Neuronal stem cell (in vitro differentiated cells): Measurements from ENCODE around the gene SEC24D.

ENCODE experiments used
- DNase-seq: peaks from one replicate; pipeline ENCODE4 v3.0.0-alpha.2; 2013; ENCODE audit warnings: low spot score
- H2AFZ ChIP-seq: one replicate; pipeline ENCODE4 v1.6.1; 2013; ENCODE audit warnings: mild to moderate bottlenecking, low read length, inconsistent platforms
- H2AK5ac ChIP-seq: 2 replicates; pipeline ENCODE4 v1.6.1; 2013; ENCODE audit warnings: low read depth, mild to moderate bottlenecking, inconsistent platforms, low read length, moderate library complexity, mixed read lengths
- H2BK120ac ChIP-seq: 2 replicates; pipeline ENCODE4 v1.6.1; 2013; ENCODE audit warnings: low read depth, mild to moderate bottlenecking, inconsistent platforms, low read length, moderate library complexity, mixed read lengths
- H2BK12ac ChIP-seq: one replicate; pipeline ENCODE4 v1.6.1; 2013; ENCODE audit warnings: low read length, inconsistent platforms
- H2BK15ac ChIP-seq: 2 replicates; pipeline ENCODE4 v1.6.1; 2013; ENCODE audit warnings: mild to moderate bottlenecking, low read length, inconsistent platforms, mixed read lengths
- H2BK5ac ChIP-seq: one replicate; pipeline ENCODE4 v1.6.1; 2013; ENCODE audit warnings: inconsistent platforms, mild to moderate bottlenecking, low read length, moderate library complexity
- H3K14ac ChIP-seq: one replicate; pipeline ENCODE4 v1.6.1; 2013; ENCODE audit warnings: low read length, inconsistent platforms
- H3K18ac ChIP-seq: 2 replicates; pipeline ENCODE4 v1.6.1; 2013; ENCODE audit warnings: low read length, inconsistent platforms
- H3K23ac ChIP-seq: 2 replicates; pipeline ENCODE4 v1.6.1; 2013; ENCODE audit warnings: low read depth, mild to moderate bottlenecking, mixed read lengths, low read length, inconsistent platforms; ENCODE audit not compliant: poor library complexity
- H3K27ac ChIP-seq: replicated peaks from 3 replicates; pipeline ENCODE4 v1.5.1; 2013; ENCODE audit warnings: low read length, inconsistent platforms
- H3K27me3 ChIP-seq, 3 experiments: 2 replicates each; pipeline ENCODE4 v1.6.1; 2013; ENCODE audit warnings: low read length in 3 of 3, mild to moderate bottlenecking in 2 of 3, inconsistent platforms in 1 of 3, low read depth in 1 of 3, mixed read lengths in 1 of 3, moderate library complexity in 1 of 3; ENCODE audit not compliant: control insufficient read depth in 3 of 3, insufficient read depth in 3 of 3
- H3K36me3 ChIP-seq, 2 donors: replicated peaks in 1 of 2; 2 replicates each; pipeline ENCODE4 v1.6.1; 2013; ENCODE audit warnings: low read length in 2 of 2; ENCODE audit not compliant: control insufficient read depth in 2 of 2, insufficient read depth in 2 of 2
- H3K4ac ChIP-seq: 2 replicates; pipeline ENCODE4 v1.6.1; 2013; ENCODE audit warnings: inconsistent platforms, mild to moderate bottlenecking, low read length, moderate library complexity
- H3K4me1 ChIP-seq, 2 donors: 1 replicate in 1 of 2; 2 replicates in 1 of 2; pipeline ENCODE4 v1.6.1; 2013; ENCODE audit warnings: low read length in 2 of 2, low read depth in 1 of 2; ENCODE audit not compliant: control insufficient read depth in 2 of 2, insufficient read depth in 1 of 2
- H3K4me2 ChIP-seq: one replicate; pipeline ENCODE4 v1.6.1; 2013; ENCODE audit warnings: mild to moderate bottlenecking, low read length, inconsistent platforms; ENCODE audit not compliant: insufficient read depth, poor library complexity, severe bottlenecking
- H3K4me3 ChIP-seq, 2 donors: 2 replicates each; pipeline ENCODE4 v1.5.1; 2013; ENCODE audit warnings: low read length in 2 of 2, mild to moderate bottlenecking in 2 of 2, inconsistent platforms in 1 of 2, moderate library complexity in 1 of 2
- H3K79me1 ChIP-seq: one replicate; pipeline ENCODE4 v1.6.1; 2013; ENCODE audit warnings: low read depth, mild to moderate bottlenecking, inconsistent platforms, low read length, moderate library complexity
- H3K9ac ChIP-seq: one replicate; pipeline ENCODE4 v1.6.1; 2013; ENCODE audit warnings: mild to moderate bottlenecking, low read depth, low read length, inconsistent platforms; ENCODE audit not compliant: poor library complexity
- H3K9me3 ChIP-seq, 2 donors: replicated peaks in 1 of 2; 2 replicates each; pipeline versions ENCODE3 to v1.6.1; 2013; ENCODE audit warnings: low read length in 2 of 2, mild to moderate bottlenecking in 2 of 2, inconsistent platforms in 1 of 2, low read depth in 1 of 2, mixed read lengths in 1 of 2, moderate library complexity in 1 of 2; ENCODE audit not compliant: control insufficient read depth in 2 of 2, insufficient read depth in 1 of 2
- H4K8ac ChIP-seq: one replicate; pipeline ENCODE4 v1.6.1; 2013; ENCODE audit warnings: low read depth, mild to moderate bottlenecking, inconsistent platforms, low read length, moderate library complexity
- H4K91ac ChIP-seq: one replicate; pipeline ENCODE4 v1.6.1; 2013; ENCODE audit warnings: low read length, low read depth, mild to moderate bottlenecking, inconsistent platforms; ENCODE audit not compliant: poor library complexity
- WGBS, 2 donors: extraction: QIAGEN DNeasy Blood & Tissue Kit; methylation state at CpG; one replicate each; pipeline ENCODE4 v1.1.7; 2013; ENCODE audit warnings: missing lambda C conversion rate in 2 of 2, mixed read lengths in 1 of 2; ENCODE audit not compliant: insufficient read length in 2 of 2, insufficient replicate concordance in 1 of 2; ENCODE audit errors: extremely low coverage in 2 of 2; 5-methylcytosine and 5-hydroxymethylcytosine counted together

Gene SEC24D

GRCh38 chr4:118762730-118763477 is 73.0 kb downstream of the SEC24D start:
- no peak overlapping the region for H4K8ac ChIP-seq
- H3K9me3 ChIP-seq, result no peaks in the 10 kb centered on the region
- H3K23ac ChIP-seq, result no peak overlapping the region
- H3K27ac ChIP-seq, result no peak overlapping the region
- no peak overlapping the region for H4K91ac ChIP-seq
- no CpG with 5 or more reads among the region's 3 CpGs for WGBS, 2 donors
- no peak overlapping the region for H2BK5ac ChIP-seq
- H2AFZ ChIP-seq, result no peak overlapping the region
- H3K14ac ChIP-seq, result no peak overlapping the region
- H3K4ac ChIP-seq, result no peak overlapping the region
- DNase-seq, result no peak
- no peak overlapping the region for H3K4me2 ChIP-seq
- H3K27me3 ChIP-seq, result no peaks in the 10 kb centered on the region
- no peak overlapping the region for H2AK5ac ChIP-seq
- H2BK15ac ChIP-seq, result no peak overlapping the region
- H2BK120ac ChIP-seq, result no peak overlapping the region
- H3K18ac ChIP-seq, result no peak overlapping the region
- H3K9ac ChIP-seq, result no peak overlapping the region
- H3K79me1 ChIP-seq, result no peaks in the 10 kb centered on the region
- H3K4me1 ChIP-seq, result no peaks in the 10 kb centered on the region
- no peak overlapping the region for H3K4me3 ChIP-seq
- no peak overlapping the region for H2BK12ac ChIP-seq
- H3K36me3 ChIP-seq, result peaks cover 8 to 17% of the 10 kb centered on the region in 2 donors

DNA sequence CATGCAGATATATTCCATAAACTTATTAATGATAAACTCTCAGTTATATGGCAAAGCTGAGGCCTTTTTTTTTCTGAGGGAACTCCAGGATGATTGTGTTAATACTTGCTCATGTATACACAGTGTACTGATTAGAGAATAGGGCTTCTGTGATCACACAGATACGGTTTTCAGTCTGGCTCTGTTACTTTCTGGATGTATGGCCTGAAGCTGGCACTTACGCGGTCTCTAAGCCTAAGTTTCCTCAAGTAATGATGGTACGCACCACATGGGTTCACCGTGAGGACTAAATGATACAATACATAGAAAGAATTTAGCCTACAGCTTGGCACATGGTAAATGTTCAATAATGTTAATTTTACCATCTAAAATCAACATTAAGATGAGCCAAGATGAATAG is 73.8 kb downstream of the SEC24D start:
- no peaks in the 10 kb centered on the region for H3K79me1 ChIP-seq
- no peak overlapping the region for H4K91ac ChIP-seq
- H3K23ac ChIP-seq, result no peak overlapping the region
- H2BK15ac ChIP-seq, result no peak overlapping the region
- H3K4me3 ChIP-seq, result no peak overlapping the region
- H3K27me3 ChIP-seq, result no peaks in the 10 kb centered on the region
- H3K4ac ChIP-seq, result no peak overlapping the region
- H3K18ac ChIP-seq, result no peak overlapping the region
- peaks cover 7 to 13% of the 10 kb centered on the region in 2 donors for H3K36me3 ChIP-seq
- H3K14ac ChIP-seq, result no peak overlapping the region
- H3K4me2 ChIP-seq, result no peak overlapping the region
- no peak overlapping the region for H3K27ac ChIP-seq
- no peaks in the 10 kb centered on the region for H3K4me1 ChIP-seq
- no peak overlapping the region for H2BK5ac ChIP-seq
- no peaks in the 10 kb centered on the region for H3K9me3 ChIP-seq
- no peak overlapping the region for H2AK5ac ChIP-seq
- no peak overlapping the region for H4K8ac ChIP-seq
- H2AFZ ChIP-seq, result no peak overlapping the region
- no peak overlapping the region for H2BK12ac ChIP-seq
- H3K9ac ChIP-seq, result no peak overlapping the region
- H2BK120ac ChIP-seq, result no peak overlapping the region
- no peak for DNase-seq
- WGBS, 2 donors, result no CpG with 5 or more reads among the region's 5 CpGs

DNA sequence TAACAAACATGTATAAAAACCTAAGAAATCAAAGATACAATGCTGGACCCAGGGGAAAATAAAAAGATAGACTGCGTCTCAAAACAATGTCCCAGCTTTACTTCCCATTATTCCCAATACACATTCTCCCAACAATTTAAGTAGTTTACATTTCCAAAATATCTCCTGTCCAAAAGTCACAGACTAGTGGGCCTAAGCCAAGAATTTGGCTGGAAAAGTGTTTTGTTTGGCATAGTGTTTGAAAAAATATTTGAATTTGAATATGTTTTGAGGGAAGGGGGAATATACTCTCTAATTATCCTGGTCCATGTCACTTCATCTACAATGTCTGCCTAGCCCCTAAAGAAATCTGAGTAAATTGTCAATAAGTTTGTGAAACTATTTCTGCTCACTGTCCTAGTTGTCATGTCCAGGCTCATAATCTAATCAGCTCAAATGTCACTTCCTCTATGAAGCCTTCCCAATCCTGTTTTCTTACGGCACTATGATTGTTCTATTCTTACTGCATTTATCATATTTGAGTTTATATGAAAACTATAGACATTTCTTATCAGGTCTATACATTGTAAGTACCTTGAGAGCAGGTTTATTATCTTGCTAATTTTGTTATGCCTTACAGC is 74.4 kb downstream of the SEC24D start:
- H2BK5ac ChIP-seq, result no peak overlapping the region

DNA sequence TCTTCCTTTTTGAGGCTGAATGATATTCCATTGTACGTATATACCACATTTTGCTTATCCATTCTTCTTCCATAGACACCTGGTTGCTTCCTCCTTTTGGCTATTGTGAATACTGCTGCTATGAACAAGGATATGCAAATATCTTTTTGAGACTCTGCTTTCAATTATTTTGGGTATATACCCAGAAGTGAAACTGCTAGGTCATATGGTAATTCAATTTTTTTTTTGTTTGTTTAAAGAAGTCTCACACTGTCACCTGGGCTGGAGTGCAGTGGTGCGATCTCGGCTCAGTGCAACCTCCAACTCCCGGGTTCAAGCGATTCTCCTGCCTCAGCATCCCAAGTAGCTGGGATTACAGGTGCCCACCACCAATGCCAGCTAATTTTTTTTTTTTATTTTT is 75.4 kb downstream of the SEC24D start:
- Histone ChIP-seq H3K27ac (no peak overlapping the region), H3K9ac (no peak overlapping the region), H3K79me1 (no peaks in the 10 kb centered on the region), H4K8ac (no peak overlapping the region), H2BK12ac (no peak overlapping the region), H3K4ac (no peak overlapping the region), H2BK5ac (no peak overlapping the region), H3K9me3 (no peaks in the 10 kb centered on the region), H2AFZ (no peak overlapping the region), H4K91ac (no peak overlapping the region), H3K27me3 (no peaks in the 10 kb centered on the region), H3K14ac (no peak overlapping the region), H3K18ac (no peak overlapping the region), H2BK15ac (no peak overlapping the region), H3K4me2 (no peak overlapping the region), H3K36me3 (peaks cover 2 to 8% of the 10 kb centered on the region in 2 donors), H2AK5ac (no peak overlapping the region), H3K4me1 (no peaks in the 10 kb centered on the region), H3K4me3 (no peak overlapping the region), H3K23ac (no peak overlapping the region), H2BK120ac (no peak overlapping the region)
- no peak for DNase-seq
- no CpG with 5 or more reads among the region's 5 CpGs for WGBS, 2 donors

More for the DNA sequence above, 74.4 kb downstream of the SEC24D start:
- Histone ChIP-seq H2BK120ac (no peak overlapping the region), H4K91ac (no peak overlapping the region), H3K9me3 (no peaks in the 10 kb centered on the region), H3K14ac (no peak overlapping the region), H3K4ac (no peak overlapping the region), H4K8ac (no peak overlapping the region), H3K27ac (no peak overlapping the region), H2AFZ (no peak overlapping the region), H3K9ac (no peak overlapping the region), H3K79me1 (no peaks in the 10 kb centered on the region), H2BK15ac (no peak overlapping the region), H3K23ac (no peak overlapping the region), H2AK5ac (no peak overlapping the region), H3K18ac (no peak overlapping the region), H3K4me2 (no peak overlapping the region), H3K36me3 (peaks cover 2 to 8% of the 10 kb centered on the region in 2 donors), H3K4me1 (no peaks in the 10 kb centered on the region), H3K4me3 (no peak overlapping the region), H2BK12ac (no peak overlapping the region), H3K27me3 (no peaks in the 10 kb centered on the region)
- no peak for DNase-seq
- no CpG with 5 or more reads among the region's 2 CpGs for WGBS, 2 donors
